ENCODE measurements around the gene CLINT1.

Gene CLINT1

GRCh38 chr5:157821822-157822622, 36.9 kb downstream of the CLINT1 start:
- FAIRE-seq (no peak), DNase-seq (ENCODE audit: insufficient read length, low spot score) (no peak)
- no peak for TF ChIP-seq PAX5 (IDR thresholded peaks at IDR 0.05; ENCODE audit: insufficient read depth, low read length, severe bottlenecking)
- no peak for TF ChIP-seq POLR2A (IDR thresholded peaks at IDR 0.05; ENCODE audit: low read depth, low read length)
- TF ChIP-seq POLR2AphosphoS5 (IDR thresholded peaks at IDR 0.05; ENCODE audit: low read depth, low read length), result no peak
- TF ChIP-seq POU2F2 (IDR thresholded peaks at IDR 0.05; ENCODE audit: low read depth, low read length), result no peak
- TF ChIP-seq TAF1 (IDR thresholded peaks at IDR 0.05; ENCODE audit: low read depth, low read length), result no peak
- no peak for TF ChIP-seq SPI1 (IDR thresholded peaks at IDR 0.05; ENCODE audit: low read depth, low read length)

GRCh38 chr5:157821405-157821804, 37.5 kb downstream of the CLINT1 start:
- DNase-seq (ENCODE audit: insufficient read length, low spot score) (no peak), FAIRE-seq (no peak)
- no peak for TF ChIP-seq POU2F2 (IDR thresholded peaks at IDR 0.05; ENCODE audit: low read depth, low read length)
- no peak for TF ChIP-seq POLR2AphosphoS5 (IDR thresholded peaks at IDR 0.05; ENCODE audit: low read depth, low read length)

GRCh38 chr5:157820593-157821252, 38.2 kb downstream of the CLINT1 start:
- no peak for FAIRE-seq
- TF ChIP-seq SPI1 (IDR thresholded peaks at IDR 0.05; ENCODE audit: low read depth, low read length), result no peak
- no peak for TF ChIP-seq TAF1 (IDR thresholded peaks at IDR 0.05; ENCODE audit: low read depth, low read length)
- TF ChIP-seq PAX5 (IDR thresholded peaks at IDR 0.05; ENCODE audit: insufficient read depth, low read length, severe bottlenecking), result no peak
- TF ChIP-seq POLR2A (IDR thresholded peaks at IDR 0.05; ENCODE audit: low read depth, low read length), result no peak
- TF ChIP-seq POU2F2 (IDR thresholded peaks at IDR 0.05; ENCODE audit: low read depth, low read length), result no peak
- TF ChIP-seq POLR2AphosphoS5 (IDR thresholded peaks at IDR 0.05; ENCODE audit: low read depth, low read length), result no peak
- no peak for DNase-seq (ENCODE audit: insufficient read length, low spot score)

- FAIRE-seq (no peak), DNase-seq (ENCODE audit: insufficient read length, low spot score) (no peak)
- no peak for TF ChIP-seq TAF1 (IDR thresholded peaks at IDR 0.05; ENCODE audit: low read depth, low read length)
- TF ChIP-seq POU2F2 (IDR thresholded peaks at IDR 0.05; ENCODE audit: low read depth, low read length), result no peak
- no peak for TF ChIP-seq SPI1 (IDR thresholded peaks at IDR 0.05; ENCODE audit: low read depth, low read length)
- TF ChIP-seq POLR2A (IDR thresholded peaks at IDR 0.05; ENCODE audit: low read depth, low read length), result no peak
- no peak for TF ChIP-seq POLR2AphosphoS5 (IDR thresholded peaks at IDR 0.05; ENCODE audit: low read depth, low read length)
- TF ChIP-seq PAX5 (IDR thresholded peaks at IDR 0.05; ENCODE audit: insufficient read depth, low read length, severe bottlenecking), result no peak
Observed at GRCh38 chr5:157819502-157820115, 39.3 kb downstream of the CLINT1 start.

- no peak for DNase-seq (ENCODE audit: insufficient read length, low spot score)
- TF ChIP-seq SPI1 (IDR thresholded peaks at IDR 0.05; ENCODE audit: low read depth, low read length), result no peak
- no peak for TF ChIP-seq POU2F2 (IDR thresholded peaks at IDR 0.05; ENCODE audit: low read depth, low read length)
- no peak for TF ChIP-seq POLR2A (IDR thresholded peaks at IDR 0.05; ENCODE audit: low read depth, low read length)
- no peak for TF ChIP-seq TAF1 (IDR thresholded peaks at IDR 0.05; ENCODE audit: low read depth, low read length)
- no peak for TF ChIP-seq POLR2AphosphoS5 (IDR thresholded peaks at IDR 0.05; ENCODE audit: low read depth, low read length)
- FAIRE-seq, result no peak
Observed at GRCh38 chr5:157818368-157818767, 40.6 kb downstream of the CLINT1 start.

GRCh38 chr5:157817928-157818327, 41.0 kb downstream of the CLINT1 start:
- TF ChIP-seq POLR2AphosphoS5 (IDR thresholded peaks at IDR 0.05; ENCODE audit: low read depth, low read length), result no peak
- TF ChIP-seq PAX5 (IDR thresholded peaks at IDR 0.05; ENCODE audit: insufficient read depth, low read length, severe bottlenecking), result no peak
- no peak for TF ChIP-seq TAF1 (IDR thresholded peaks at IDR 0.05; ENCODE audit: low read depth, low read length)
- no peak for TF ChIP-seq POU2F2 (IDR thresholded peaks at IDR 0.05; ENCODE audit: low read depth, low read length)
- no peak for TF ChIP-seq SPI1 (IDR thresholded peaks at IDR 0.05; ENCODE audit: low read depth, low read length)
- TF ChIP-seq POLR2A (IDR thresholded peaks at IDR 0.05; ENCODE audit: low read depth, low read length), result no peak
- no peak for FAIRE-seq
- no peak for DNase-seq (ENCODE audit: insufficient read length, low spot score)

- FAIRE-seq (peak; percentile 72), DNase-seq (ENCODE audit: insufficient read length, low spot score) (no peak)
- no peak for TF ChIP-seq TAF1 (IDR thresholded peaks at IDR 0.05; ENCODE audit: low read depth, low read length)
- TF ChIP-seq POLR2A (IDR thresholded peaks at IDR 0.05; ENCODE audit: low read depth, low read length), result no peak
- no peak for TF ChIP-seq POLR2AphosphoS5 (IDR thresholded peaks at IDR 0.05; ENCODE audit: low read depth, low read length)
- no peak for TF ChIP-seq SPI1 (IDR thresholded peaks at IDR 0.05; ENCODE audit: low read depth, low read length)
- no peak for TF ChIP-seq PAX5 (IDR thresholded peaks at IDR 0.05; ENCODE audit: insufficient read depth, low read length, severe bottlenecking)
- no peak for TF ChIP-seq POU2F2 (IDR thresholded peaks at IDR 0.05; ENCODE audit: low read depth, low read length)
Observed at GRCh38 chr5:157817387-157817702, 41.6 kb downstream of the CLINT1 start.

- FAIRE-seq (no peak), DNase-seq (ENCODE audit: insufficient read length, low spot score) (no peak)
- TF ChIP-seq PAX5 (IDR thresholded peaks at IDR 0.05; ENCODE audit: insufficient read depth, low read length, severe bottlenecking) (no peak), TAF1 (IDR thresholded peaks at IDR 0.05; ENCODE audit: low read depth, low read length) (no peak), POLR2A (IDR thresholded peaks at IDR 0.05; ENCODE audit: low read depth, low read length) (no peak), POU2F2 (IDR thresholded peaks at IDR 0.05; ENCODE audit: low read depth, low read length) (no peak)
Observed at GRCh38 chr5:157816682-157817386, 42.1 kb downstream of the CLINT1 start.

- DNase-seq (ENCODE audit: insufficient read length, low spot score) (no peak), FAIRE-seq (no peak)
- TF ChIP-seq POLR2A (IDR thresholded peaks at IDR 0.05; ENCODE audit: low read depth, low read length) (no peak), PAX5 (IDR thresholded peaks at IDR 0.05; ENCODE audit: insufficient read depth, low read length, severe bottlenecking) (no peak), SPI1 (IDR thresholded peaks at IDR 0.05; ENCODE audit: low read depth, low read length) (no peak)
Observed at GRCh38 chr5:157812086-157812485, 46.9 kb downstream of the CLINT1 start.

Data from GM12891 (cell line).